ENCODE data around the gene C17orf75.
A peak's percentile ranks its signal among the peaks of the same experiment; 100 is the strongest.
"Not testable (repeated sequence)": the region's sequence is repeated elsewhere in the genome, so short reads cannot be mapped to it uniquely, and the experiment has no call there.

The C17orf75 gene

GRCh38 chr17:32341857-32342602, at the start of gene C17orf75:
TSS of gene C17orf75 (minus strand) at chr17:32342173. CDS start at chr17:32342139, 34 bp downstream.
- DNase-seq, result peak; percentile 85

- DNase-seq, result no peak
These were observed 46.9 kb upstream of the C17orf75 start for GRCh38 chr17:32388613-32389459.

GRCh38 chr17:32388128-32388527, 46.2 kb upstream of the C17orf75 start:
- not testable (repeated sequence) for DNase-seq

- DNase-seq, result no peak
These were observed 44.9 kb upstream of the C17orf75 start for GRCh38 chr17:32386844-32387243.

- no peak for DNase-seq
These were observed 44.0 kb upstream of the C17orf75 start for GRCh38 chr17:32385971-32386370.

GRCh38 chr17:32385121-32385520, 43.1 kb upstream of the C17orf75 start:
- no peak for DNase-seq

GRCh38 chr17:32383926-32384434, 42.0 kb upstream of the C17orf75 start:
- no peak for DNase-seq

GRCh38 chr17:32382526-32383223, 40.7 kb upstream of the C17orf75 start:
- no peak for DNase-seq

- DNase-seq, result no peak
These were observed 28.5 kb upstream of the C17orf75 start for GRCh38 chr17:32370426-32370825.

GRCh38 chr17:32361270-32361669, 19.3 kb upstream of the C17orf75 start:
- DNase-seq, result no peak

- no peak for DNase-seq
These were observed 15.6 kb upstream of the C17orf75 start for GRCh38 chr17:32357615-32358014.

GRCh38 chr17:32356750-32357149, 14.8 kb upstream of the C17orf75 start:
- no peak for DNase-seq

GRCh38 chr17:32356378-32356743, 14.4 kb upstream of the C17orf75 start:
- DNase-seq, result no peak

- DNase-seq, result no peak
These were observed 13.8 kb upstream of the C17orf75 start for GRCh38 chr17:32355649-32356377.

GRCh38 chr17:32352734-32353133, 10.8 kb upstream of the C17orf75 start:
- not testable (repeated sequence) for DNase-seq

- peak; percentile 51 for DNase-seq
These were observed 8.9 kb upstream of the C17orf75 start for GRCh38 chr17:32350666-32351418.

- DNase-seq, result peak; percentile 96
These were observed 8.1 kb upstream of the C17orf75 start, which contains the start of gene ZNF207 for GRCh38 chr17:32349854-32350665. TSS of gene ZNF207 (plus strand) at chr17:32350157. CDS start at chr17:32350286, 129 bp downstream.

- DNase-seq, result peak; percentile 21
These were observed 7.5 kb upstream of the C17orf75 start for GRCh38 chr17:32349503-32349853.

GRCh38 chr17:32348483-32348800, 6.5 kb upstream of the C17orf75 start:
- no peak for DNase-seq

- no peak for DNase-seq
These were observed 4.1 kb upstream of the C17orf75 start for GRCh38 chr17:32345951-32346600.

Measured in stimulated activated CD4-positive, alpha-beta T cell treated with anti-CD3 and anti-CD28 coated beads, Interleukin-4, amount 100 ng/mL, for 24 hours (primary cell).